ENCODE data around the gene ITPR2. TPM values are rescaled to one million over a fixed set of nuclear protein-coding genes. Genes with fewer than 3 reads are reported as not detected.

Gene ITPR2
- total RNA-seq, 1 donor from 2014 or later = 16.7 TPM

DNA sequence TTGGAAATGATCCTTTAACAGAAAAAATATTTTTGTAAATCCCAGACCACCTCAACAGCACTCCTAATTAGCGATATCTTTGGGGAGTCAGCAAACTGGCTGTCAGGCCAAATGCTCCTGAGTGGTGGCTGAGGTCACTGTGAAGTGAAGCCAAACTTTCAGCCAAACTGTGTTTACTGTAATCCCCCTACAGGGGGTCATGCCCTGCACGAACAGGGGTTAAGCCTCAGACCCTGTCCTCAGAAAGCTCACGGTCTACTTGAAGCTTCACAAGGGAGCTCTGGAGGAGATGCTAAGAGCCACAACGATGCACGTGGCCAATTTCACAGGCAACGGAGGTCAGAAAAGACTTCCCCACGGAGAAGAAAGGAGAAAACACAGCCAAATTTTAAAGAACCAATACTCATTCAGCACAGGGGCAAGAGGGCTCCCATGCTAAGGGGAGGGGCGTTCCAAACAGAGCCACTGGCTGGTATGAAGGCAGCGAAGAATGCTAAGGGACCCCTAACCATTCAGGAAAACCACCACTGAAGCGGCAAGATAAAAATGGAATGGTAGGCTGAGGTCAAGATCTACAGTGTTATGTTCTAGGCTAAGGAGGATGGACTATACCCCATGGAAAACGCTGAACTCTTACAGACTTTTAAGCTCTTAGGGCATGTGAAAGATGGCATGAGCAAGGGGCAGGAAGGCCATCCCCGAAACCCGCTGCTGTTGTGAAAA, 105.4 kb downstream of the ITPR2 start:
- Mint-ChIP-seq H3K9me3 (peaks cover 3% of the 10 kb centered on the region), H3K4me3 (no peak overlapping the region), H3K27me3 (ENCODE audit: low read depth) (no peaks in the 10 kb centered on the region), H3K4me1 (peaks cover 24% of the 10 kb centered on the region), H3K27ac (ENCODE audit: unreplicated experiment) (no peak overlapping the region), H3K36me3 (ENCODE audit: low read depth) (no peaks in the 10 kb centered on the region)
- TF ChIP-seq, protein P1, sequence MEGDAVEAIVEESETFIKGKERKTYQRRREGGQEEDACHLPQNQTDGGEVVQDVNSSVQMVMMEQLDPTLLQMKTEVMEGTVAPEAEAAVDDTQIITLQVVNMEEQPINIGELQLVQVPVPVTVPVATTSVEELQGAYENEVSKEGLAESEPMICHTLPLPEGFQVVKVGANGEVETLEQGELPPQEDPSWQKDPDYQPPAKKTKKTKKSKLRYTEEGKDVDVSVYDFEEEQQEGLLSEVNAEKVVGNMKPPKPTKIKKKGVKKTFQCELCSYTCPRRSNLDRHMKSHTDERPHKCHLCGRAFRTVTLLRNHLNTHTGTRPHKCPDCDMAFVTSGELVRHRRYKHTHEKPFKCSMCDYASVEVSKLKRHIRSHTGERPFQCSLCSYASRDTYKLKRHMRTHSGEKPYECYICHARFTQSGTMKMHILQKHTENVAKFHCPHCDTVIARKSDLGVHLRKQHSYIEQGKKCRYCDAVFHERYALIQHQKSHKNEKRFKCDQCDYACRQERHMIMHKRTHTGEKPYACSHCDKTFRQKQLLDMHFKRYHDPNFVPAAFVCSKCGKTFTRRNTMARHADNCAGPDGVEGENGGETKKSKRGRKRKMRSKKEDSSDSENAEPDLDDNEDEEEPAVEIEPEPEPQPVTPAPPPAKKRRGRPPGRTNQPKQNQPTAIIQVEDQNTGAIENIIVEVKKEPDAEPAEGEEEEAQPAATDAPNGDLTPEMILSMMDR (conservative IDR thresholded peaks at IDR 0.05) = no peak
- no peak for DNase-seq (ENCODE audit: low read depth, low spot score)

DNA sequence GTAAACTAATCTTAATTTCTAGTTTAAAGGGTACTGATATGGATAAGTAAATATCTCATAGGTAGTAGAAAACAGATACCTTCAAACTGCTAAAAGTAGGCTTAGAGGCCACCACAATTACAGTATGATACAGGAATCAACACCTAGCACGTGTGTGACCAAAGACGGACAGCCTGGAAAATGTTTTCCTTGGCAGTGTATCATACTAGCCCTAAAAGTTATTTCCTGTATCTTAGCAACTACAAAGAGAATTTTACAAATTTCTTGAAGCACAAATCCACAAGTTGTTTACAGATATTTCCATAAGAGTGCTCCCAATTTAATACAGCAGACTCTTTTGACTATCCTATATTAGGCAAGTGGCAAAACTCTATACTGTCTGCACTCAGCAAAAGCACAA, 106.0 kb downstream of the ITPR2 start:
- no peak for DNase-seq (ENCODE audit: low read depth, low spot score)
- H3K4me3 Mint-ChIP-seq = no peak overlapping the region
- H3K4me1 Mint-ChIP-seq = peaks cover 24% of the 10 kb centered on the region
- no peaks in the 10 kb centered on the region for H3K27me3 Mint-ChIP-seq (ENCODE audit: low read depth)
- no peak overlapping the region for H3K27ac Mint-ChIP-seq (ENCODE audit: unreplicated experiment)
- H3K36me3 Mint-ChIP-seq (ENCODE audit: low read depth) = no peaks in the 10 kb centered on the region
- TF ChIP-seq, protein P1 (conservative IDR thresholded peaks at IDR 0.05) = no peak
- peaks cover 3% of the 10 kb centered on the region for H3K9me3 Mint-ChIP-seq

DNA sequence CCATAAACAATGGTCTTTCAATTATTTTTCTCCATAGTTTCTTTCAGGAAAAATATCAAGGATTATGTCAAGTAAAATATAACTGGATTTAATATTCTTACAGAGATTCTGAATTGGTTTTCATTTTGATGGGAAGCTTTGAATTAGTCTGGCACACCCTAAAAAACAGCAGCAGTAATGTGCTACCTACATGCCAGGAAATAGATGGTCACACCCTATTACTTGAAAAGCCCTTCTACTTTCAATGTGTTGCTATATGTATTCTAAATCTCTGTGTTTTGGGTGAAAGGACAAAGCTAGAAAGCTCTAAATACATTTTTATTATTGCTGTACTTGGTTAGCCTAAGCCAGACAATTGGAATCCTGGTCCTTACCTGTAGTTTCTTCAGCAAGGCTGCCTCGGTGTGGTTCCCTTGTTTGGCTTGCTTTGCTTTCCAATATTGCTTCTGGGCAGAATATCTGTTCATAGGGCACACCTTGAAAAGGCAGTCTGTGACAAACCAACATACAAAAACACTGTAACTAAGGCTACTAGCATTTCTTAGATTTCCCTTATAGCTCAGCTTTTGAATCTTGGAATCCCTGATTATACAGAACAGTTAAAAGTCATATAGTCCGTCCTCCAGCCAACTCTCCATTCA, 107.6 kb downstream of the ITPR2 start:
- H3K9me3 Mint-ChIP-seq = no peaks in the 10 kb centered on the region
- no peak for DNase-seq (ENCODE audit: low read depth, low spot score)
- no peaks in the 10 kb centered on the region for H3K36me3 Mint-ChIP-seq (ENCODE audit: low read depth)
- no peak overlapping the region for H3K27ac Mint-ChIP-seq (ENCODE audit: unreplicated experiment)
- no peak overlapping the region for H3K4me3 Mint-ChIP-seq
- peaks cover 19% of the 10 kb centered on the region for H3K4me1 Mint-ChIP-seq
- TF ChIP-seq, protein P1 (conservative IDR thresholded peaks at IDR 0.05) = no peak
- H3K27me3 Mint-ChIP-seq (ENCODE audit: low read depth) = no peaks in the 10 kb centered on the region

DNA sequence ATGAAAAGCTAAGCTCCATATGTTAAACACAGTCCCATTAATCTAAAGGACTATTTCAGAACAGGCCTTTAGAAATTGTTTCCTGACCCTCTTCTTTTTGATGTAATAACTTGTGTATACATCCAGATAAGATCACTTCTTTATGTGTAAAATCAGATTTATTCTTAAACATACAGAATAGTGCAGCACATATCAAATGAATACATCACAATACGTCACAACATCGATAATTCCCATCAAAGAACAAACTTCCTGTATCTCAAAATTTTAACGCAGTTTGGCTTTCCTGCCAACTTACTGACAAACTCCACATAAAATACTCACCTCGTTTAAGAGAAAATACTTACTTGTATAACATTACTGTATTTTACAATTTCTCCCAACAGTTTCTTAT, 108.7 kb downstream of the ITPR2 start:
- Mint-ChIP-seq H3K27ac (ENCODE audit: unreplicated experiment) (no peak overlapping the region), H3K4me1 (peaks cover 19% of the 10 kb centered on the region)
- no peak for DNase-seq (ENCODE audit: low read depth, low spot score)

DNA sequence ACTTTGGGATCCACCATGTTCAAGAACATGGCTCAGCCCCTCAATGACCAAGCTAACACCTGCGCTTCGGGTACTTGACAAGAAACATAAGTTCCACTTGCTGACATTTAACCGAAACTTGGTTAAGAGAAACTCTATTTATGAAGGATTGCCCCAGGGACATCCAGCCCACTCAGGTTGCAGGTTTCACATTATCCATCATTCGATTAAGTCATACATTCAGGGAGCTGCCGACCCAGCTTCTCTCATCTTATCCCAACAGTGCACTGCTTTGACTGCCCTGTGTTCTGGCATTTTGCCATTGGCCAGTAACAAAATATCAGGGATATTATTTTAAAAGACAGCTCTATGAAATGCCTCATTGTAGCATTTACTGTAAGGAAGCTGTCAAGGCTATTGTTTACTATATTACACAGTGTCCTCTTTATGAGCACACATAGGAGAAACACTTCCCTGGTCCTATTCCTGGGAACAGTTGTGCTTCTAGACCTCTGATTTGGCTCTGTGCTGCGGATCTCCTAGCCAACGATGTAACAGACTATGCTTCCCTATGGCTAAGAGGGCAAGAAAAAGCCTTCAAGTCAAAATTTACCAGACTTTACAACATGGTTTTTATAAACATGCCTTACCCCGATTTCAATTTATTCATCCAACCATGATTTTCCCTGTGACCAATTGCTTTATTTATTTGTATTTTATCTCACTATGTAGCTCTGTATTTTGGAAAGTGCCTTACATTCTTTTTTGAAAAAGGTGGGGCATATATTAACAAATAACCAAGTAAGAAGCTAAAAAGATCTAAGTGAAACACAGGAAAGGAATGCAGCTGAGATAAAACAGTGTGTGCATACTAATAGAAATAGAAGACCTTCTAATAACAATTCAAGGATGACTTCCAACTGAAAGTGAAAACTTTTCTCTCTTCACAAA, 109.3 kb downstream of the ITPR2 start:
- DNase-seq (ENCODE audit: low read depth, low spot score) = no peak
- TF ChIP-seq, protein P1 (conservative IDR thresholded peaks at IDR 0.05) = no peak
- Mint-ChIP-seq H3K4me1 (peaks cover 18% of the 10 kb centered on the region), H3K27ac (ENCODE audit: unreplicated experiment) (no peak overlapping the region), H3K9me3 (no peaks in the 10 kb centered on the region), H3K36me3 (ENCODE audit: low read depth) (no peaks in the 10 kb centered on the region), H3K27me3 (ENCODE audit: low read depth) (no peaks in the 10 kb centered on the region), H3K4me3 (no peak overlapping the region)

More for the DNA sequence above, 108.7 kb downstream of the ITPR2 start:
- H3K36me3 Mint-ChIP-seq (ENCODE audit: low read depth) = no peaks in the 10 kb centered on the region
- H3K9me3 Mint-ChIP-seq = no peaks in the 10 kb centered on the region
- TF ChIP-seq, protein P1 (conservative IDR thresholded peaks at IDR 0.05) = no peak
- H3K27me3 Mint-ChIP-seq (ENCODE audit: low read depth) = no peaks in the 10 kb centered on the region
- H3K4me3 Mint-ChIP-seq = no peak overlapping the region
